HG03060 (cell line): ENCODE measurements around the gene DGKD.

ENCODE experiments used
- ATAC-seq: cut with Tn5 transposase; IDR thresholded peaks from one replicate; pipeline ENCODE4 v1.9.1; 2021; ENCODE audit warnings: low read depth, moderate number of reproducible peaks; ENCODE audit not compliant: unreplicated experiment

DGKD gene

DNA sequence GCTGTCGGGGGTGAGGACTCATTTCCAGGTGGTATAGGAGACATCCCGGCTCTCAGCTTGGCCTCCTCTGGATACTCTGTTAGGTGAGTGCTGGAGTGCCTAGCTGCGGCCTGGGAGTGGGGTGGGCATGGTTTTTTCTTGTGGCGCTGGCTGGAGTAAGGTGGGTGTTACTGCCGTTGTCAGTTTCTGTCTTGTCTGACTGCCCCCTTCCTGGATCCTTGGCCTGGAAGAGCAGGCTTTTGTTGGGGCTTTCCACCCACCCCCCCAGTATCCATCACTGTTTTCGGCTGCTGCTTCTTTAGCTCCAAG is 69.2 kb downstream of the DGKD start:
- no peak for ATAC-seq

DNA sequence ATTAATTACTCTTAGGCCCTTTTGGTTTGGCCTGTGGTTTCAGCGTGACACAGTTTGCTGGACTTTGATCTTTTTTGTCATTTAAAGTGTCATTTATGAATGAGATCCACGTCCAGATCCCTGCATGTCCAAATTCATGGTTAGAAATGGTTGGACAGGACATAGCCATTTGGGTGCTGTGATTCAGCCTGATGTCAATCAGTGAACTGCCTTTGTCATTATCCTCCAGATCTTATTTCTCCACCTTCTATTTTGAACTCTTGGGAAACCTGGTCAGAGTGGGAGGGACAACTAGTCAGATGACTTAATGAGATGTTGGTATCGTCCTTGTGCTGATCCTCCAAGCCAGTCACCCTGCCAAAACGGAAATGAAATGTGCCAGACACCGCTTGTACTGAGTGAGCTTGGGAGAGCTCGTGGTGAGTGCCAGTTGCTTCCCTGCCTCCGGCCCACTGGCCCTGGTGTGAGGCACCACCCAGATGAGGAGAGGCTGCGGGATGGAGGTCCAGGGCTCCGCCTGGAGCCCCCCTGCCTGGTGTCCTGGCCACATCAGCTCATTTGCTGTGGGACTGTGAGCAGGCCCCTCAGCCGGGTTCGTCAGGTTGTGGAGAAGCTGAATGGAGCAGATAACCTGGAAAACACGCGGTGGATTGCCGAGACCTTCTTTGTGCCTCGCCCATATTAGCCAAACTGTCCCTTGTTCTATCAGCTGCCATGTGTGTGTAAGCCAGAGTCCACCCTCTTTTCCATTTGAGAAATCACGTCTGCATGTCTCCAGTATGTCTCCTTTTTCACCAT is 70.1 kb downstream of the DGKD start:
- ATAC-seq = no peak

DNA sequence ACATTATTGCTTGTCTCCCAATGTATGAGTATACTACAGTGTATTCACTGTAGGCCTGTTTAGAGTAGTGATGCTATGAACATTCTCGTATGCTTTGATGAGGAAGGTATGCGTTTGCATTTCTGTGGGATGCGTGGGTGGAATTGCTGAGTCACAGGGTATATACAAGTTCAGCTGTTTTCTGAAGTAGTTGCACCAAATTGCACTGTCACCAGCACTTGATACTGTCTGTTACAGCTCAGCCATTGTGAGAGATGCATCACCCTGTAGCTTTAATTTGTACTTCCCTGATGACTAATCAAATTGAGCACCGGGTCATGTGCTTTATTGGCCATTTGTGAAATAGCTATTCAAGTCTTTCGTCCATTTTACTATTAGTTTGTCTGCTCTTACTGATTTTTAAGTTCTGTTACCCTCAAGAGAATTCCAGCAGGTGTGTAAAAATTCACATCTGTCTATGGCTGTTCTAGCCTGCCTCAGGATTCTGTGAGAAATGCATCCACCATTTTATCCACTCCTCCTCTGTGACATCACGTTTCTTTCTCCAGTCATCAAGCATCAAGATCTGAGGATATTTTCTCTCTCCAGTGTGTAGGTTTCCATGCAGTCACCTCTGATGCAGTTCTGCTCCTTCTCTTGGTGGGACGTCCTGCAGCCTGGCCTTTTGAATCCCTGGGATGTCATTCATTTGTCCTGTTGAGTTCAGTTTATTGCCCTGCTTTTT is 72.5 kb downstream of the DGKD start:
- no peak for ATAC-seq

DNA sequence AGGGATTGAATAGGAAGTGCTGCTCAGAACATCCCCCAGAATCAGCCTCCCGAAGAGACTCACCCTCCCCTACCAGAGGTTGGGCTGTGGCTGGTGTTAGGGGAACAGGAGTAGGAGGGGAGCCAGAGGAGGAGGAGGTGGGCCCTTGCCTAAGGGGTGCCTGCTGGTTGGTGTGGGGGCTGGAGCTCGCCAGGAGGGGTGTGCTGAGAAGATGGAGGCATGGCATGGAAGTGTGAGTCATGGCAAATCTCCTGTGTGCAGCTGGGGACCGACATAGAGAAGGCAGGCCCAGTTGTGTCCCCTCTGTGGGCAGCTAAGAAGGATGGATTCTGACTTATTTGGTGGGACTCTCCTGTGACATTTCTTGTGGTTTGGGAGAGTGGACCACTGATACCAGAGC is 73.7 kb downstream of the DGKD start:
- ATAC-seq = no peak

DNA sequence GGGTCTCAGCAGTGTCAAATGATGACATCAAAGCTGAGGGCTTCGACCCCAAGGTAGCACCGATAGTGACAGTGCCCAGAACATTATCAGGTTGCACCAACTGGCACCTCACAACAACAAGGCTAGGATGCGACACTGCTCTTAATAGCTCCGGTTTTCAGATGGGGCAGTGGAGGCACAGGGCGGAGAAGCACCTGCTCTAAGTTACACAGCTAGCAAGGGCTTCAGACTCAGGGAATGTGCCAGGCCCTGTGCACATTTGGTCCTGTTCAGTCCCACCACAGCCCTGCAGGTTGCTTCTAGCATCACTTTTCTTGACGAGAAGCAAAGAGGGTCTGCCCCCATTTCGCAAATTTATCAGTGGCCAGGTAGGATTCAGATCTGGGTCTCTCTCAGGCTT is 74.1 kb downstream of the DGKD start:
- no peak for ATAC-seq

DNA sequence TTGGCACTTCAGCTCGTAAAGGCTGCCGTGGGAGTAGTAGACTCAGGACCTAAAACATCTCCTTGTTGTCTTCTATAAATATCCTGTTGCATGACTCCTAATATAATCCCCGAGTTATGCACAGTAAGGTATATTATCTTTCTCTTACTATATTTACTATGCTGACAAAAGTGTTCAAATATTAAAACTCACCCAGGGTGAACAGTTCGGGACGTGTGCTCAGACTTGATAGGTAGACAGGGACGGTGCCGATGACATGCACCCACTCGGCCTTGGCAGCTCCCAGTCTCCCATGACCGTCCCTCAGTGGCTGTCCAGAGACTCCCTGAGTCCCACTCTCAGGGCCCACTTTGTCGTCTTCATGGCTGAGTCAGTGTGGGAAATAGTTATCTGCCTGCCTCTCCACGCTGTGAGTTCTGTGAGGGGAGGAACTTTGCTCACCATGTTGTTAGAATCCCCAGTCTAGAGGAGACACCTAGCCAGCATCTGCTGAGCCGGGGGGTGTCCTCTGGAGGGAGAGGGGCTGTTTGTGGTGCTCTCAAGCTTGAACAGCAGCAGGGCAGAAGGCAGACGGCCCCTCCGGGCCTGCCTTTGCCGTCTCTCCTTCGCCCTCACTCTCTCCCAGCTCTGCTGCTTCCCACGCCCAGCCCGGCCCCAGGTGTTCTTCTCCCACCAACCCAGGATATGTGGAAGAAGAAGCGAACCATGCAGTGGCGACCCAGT is 75.0 kb downstream of the DGKD start:
- no peak for ATAC-seq

DNA sequence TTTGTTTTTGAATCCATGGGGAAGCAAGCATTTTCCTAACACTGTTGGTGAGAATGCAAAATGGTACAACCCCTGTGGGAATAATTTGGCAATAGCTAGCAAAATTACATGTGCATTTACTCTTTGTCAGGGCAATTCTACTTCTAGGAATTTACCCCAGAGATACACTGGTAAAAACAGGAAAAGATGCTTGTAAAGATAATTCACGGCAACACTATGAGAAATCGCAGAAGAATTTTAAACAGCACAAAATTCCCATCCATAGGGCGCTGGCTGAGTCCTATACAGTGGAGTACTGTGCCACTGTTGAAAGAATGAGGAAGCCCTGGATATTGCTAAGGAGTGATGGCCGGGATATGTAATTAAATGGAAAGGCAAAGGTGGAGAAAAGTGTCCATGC is 75.8 kb downstream of the DGKD start:
- ATAC-seq = no peak

DNA sequence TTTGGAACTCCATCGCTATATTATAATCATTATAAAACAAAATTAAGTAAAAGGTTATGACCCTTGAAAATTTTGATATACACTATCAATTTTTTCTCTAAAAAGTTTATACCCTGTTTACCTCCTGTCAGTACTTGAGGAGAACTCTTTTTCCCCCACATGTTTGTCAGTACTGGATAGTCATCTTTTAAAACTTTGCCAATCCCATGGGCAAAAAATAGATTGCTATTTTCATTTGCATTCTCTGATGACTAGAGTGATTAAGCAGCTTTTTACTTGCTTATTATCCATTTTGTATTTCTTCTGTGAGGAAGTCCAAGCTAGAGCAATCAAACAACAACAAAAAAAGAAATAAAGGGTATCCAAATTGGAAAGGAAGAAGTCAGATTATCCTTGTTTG is 76.4 kb downstream of the DGKD start:
- no peak for ATAC-seq

DNA sequence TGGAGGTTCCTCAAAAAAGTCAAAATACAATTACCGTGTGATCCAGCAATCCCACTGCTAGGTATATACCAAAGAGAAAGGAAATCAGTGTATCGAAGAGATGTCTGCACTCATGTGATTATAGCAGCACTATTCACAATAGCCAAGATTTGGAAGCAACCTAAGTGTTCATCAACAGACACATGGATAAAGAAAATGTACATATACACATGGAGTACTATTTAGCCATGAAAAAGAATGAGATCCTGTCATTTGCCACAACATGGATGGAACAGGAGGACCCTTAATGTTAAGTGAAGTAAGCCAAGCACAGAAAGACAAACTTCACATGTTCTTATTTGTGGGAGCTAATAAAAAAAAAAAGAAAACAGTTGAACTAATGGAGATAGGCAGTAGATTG is 78.7 kb downstream of the DGKD start:
- ATAC-seq = no peak

DNA sequence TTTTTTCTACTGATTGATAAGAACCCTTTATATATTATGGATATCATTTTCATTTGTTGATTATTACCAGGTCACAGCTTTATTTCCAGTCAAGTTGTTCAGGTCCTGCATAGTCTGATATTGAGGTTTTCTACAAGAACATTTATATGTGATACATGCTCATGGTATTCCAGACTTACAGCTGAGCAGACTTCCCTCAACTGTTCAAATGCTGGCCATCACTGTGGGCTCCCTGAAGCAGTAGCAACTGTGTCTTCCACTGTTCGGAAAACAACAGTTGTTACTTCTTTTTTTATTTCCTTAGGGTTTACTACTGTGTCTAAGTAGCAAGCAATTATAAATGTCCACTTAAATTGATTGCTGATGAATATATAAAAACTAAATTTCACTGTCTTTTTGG is 79.5 kb downstream of the DGKD start:
- no peak for ATAC-seq

DNA sequence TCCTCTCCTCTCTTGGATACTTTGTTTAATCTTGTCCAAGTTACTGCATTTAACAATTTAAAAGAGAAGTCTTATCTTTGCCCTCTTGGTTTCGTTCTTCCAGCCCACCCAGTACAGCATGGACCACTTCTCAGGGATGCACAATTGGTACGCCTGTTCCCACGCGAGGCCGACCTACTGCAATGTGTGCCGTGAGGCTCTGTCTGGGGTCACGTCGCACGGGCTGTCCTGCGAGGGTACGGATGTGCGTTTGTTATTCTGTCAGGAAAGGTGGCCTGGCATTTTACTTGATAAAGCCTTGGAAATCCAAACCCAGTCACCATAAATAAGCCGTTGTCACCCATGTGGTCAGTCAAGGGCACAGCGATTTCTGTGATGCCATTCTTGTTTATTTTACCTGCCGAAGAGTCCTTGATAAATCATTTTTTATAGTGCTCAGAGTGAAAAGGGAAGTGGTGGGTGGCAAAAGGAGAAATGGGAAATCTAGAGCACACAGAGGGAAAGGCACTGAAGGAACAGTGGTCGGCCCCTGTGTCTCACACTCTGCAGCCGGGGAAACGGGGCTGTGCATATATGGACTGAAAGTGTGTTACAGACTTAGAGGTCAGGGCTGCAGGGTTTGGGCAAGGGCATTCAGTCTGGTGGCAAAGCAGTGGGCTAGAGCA is 80.5 kb downstream of the DGKD start:
- no peak for ATAC-seq

DNA sequence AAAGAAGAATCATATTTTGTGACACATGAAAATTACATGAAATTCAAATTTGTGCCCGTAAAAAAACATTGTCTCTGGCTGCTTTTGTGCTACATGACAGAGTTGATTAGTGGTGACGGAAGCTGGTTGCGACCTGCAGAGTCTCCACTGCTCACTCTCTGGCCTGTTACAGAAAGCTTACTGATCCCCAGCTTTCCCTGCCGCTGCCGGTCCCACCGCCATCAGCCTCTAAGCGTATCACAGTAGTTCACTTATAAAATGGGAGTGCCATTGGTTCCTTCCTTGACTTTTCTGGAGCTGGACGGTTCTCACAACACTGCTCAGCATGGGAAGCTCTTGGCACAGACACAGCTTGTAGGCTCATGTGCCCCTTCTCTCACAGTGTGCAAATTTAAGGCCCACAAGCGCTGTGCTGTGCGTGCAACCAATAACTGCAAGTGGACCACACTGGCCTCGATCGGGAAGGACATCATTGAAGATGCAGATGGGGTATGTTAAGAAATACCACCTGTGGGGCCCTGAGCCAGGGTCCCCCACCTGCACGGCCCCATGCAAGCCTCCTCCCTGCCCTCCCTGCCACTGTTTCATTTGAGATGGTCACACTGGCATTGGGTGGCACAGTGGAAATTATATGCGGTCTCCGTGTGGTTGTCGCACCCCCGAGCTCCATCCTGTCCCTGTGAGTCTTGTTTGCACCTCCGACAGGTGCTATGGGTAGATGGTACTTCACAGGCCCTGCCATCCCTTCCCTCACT is 81.3 kb downstream of the DGKD start:
- no peak for ATAC-seq

DNA sequence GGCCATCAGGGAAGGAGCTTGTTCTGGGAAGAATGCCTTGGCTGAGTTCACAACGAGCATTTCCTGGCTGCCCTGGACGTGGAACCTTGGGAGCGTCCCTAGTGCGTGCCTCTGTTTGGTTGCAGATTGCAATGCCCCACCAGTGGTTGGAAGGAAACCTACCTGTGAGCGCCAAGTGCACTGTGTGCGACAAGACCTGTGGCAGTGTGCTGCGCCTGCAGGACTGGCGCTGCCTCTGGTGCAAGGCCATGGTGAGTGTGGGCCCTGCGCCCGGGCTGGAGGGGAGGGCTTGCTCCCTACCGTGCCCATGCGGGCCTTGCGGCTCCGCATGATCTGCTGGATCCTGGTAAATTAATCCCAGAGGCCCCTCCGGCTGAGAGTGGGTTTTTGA is 81.9 kb downstream of the DGKD start:
- ATAC-seq = no peak

DNA sequence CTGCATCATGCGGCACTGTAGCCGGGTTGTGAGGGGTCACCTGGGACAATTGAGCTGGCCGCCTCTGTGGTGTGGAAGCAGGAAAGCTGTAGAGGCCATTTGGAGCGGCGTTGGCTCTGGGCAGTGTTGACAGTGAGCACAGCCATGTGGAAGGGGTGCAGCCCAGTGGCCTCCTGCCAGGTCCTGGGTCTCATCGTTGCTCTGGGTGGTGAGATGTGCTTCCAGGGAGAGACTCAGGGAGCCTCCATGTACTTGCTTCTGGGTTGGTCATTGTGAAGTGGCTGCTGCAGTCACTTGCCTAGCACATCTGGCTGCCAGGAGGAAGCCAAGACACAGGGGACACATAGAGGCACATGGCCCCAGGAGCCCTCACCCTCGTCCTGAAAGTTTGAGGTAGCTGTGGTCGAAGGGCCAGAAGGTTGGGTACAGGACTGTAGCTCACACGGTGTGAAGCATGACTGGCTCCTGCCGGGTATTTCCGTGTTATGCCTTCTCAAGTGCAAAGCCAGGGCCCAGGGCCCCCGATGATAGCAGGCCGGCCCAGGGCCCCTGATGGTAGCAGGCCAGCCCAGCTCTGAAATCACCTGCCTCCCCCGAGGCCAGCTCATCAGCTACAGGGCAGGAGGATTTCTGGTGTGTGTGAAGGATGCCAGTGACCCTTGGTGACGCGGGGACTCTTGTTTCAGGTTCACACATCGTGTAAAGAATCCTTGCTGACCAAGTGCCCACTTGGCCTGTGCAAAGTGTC is 82.6 kb downstream of the DGKD start:
- no peak for ATAC-seq

DNA sequence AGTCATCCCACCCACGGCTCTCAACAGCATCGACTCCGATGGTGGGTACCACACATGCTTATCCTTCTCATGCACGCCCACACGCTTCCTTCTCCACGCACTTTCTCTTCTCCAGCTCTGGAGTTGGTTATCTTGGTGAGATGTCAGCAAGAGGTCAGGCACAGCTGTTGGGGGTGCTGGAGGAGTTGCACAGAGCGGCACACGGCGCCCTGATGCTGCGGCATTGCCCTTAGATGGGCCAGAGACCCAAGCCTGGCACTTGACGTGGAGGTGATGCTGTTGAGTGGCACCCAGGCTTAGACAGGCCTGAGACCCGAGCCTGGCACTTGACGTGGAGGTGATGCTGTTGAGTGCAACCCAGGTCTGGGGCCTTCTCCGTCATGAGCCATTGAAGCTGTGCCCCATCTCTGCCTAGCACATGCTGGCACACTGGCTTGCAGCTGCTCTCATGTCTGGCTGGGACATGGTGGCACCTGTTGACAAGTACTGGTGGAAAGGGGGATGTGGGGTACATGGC is 83.2 kb downstream of the DGKD start:
- ATAC-seq = no peak

DNA sequence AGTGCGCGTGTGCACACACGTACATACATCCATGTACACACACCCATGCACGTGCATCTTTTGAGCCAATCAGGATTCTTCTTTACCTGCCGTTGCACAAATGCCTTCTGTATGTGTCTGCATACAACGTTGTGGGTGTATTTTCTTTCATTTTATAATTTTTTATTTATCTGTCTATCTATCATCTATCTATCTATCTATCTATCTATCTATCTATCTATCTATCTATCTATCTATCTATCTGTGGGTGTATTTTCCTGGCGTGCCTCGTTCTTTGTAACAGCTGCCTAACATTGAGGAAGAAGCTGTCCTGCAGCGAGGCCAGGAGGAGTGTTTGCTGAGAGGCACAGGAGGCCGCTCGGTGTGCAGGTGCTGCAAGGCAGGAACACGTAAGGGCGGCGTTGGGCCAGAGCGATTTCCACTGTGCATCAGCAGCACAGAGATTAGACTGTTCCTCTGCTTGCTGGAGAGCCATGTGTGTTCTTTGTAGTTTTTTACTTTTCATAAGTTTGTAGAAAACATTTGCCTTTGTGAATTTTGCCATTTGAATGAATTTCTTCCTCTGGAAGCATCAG is 84.4 kb downstream of the DGKD start:
- ATAC-seq = no peak

DNA sequence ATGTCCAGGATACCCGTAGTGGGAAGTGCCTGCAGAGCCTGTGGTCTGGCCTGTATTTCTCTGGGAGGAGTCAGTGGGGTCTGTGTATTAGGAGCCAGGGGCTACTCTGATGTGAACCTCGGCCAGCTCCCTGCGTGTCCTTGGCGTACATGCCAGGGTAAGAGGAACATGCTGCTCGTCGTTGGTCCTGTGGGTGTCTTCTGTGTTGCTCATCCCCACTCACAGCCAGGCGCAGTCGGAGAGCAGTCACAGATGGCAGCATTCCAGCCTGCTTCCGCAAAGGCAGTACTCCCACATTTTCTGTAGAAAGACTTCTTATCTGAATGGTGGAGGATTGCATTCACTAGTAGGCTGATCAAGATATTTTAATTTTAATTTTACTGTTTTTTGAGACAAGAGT is 84.9 kb downstream of the DGKD start:
- ATAC-seq = no peak

DNA sequence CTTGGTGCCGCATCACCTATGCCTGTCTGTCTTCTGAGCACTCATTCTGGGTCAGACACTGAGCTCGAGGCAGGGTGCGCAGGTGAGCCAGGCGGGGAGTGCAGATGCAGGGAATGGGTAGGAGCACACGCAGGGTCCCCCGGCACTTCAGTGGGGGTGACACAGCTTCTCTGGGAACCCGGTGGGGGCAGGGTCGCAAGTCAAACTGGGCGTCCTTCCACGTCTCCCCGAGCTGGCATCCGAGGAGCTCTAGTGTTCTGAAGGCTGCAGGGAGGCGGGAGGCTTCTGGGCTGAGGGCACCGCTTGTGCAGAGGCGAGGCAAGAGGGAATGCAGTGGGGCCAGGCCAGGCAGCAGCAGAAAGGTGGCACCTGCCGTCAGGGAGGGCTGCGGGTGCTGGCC is 86.0 kb downstream of the DGKD start:
- ATAC-seq = no peak

DNA sequence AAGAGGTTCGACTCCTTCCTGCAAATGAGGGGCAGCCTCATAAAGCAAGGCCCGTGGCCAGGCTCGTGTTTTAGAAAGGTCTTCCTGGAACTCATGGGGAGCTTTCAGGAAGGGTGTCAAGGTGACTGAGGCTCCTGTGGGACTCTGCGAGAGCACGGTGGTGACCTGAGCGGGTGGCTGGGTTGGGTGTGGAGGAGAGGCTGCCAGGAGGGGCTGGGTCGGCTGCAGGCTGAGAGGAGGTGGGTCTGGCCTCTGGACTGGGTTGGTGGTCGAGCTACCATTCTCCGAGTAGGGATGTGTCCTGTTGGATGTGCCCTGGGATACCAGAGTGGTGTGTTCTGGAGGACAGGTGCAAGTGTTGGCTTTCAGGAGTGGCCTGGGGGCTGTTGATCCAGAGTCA is 86.4 kb downstream of the DGKD start:
- ATAC-seq = no peak
